H1 (cell line): ENCODE measurements around the gene GTF2F2. TPM values are rescaled to one million over a fixed set of nuclear protein-coding genes. Genes with fewer than 3 reads are reported as not detected.

Source experiments
- CTCF ChIA-PET: fragments of 300-600 bp; sonication (Branson Sonifier 250); formaldehyde crosslinking; loops from one replicate; lab custom pipeline; 2021; ENCODE audit not compliant: partially characterized antibody; lab: Charles Lee
- POLR2A ChIA-PET: fragments of 300-600 bp; sonication (Branson Sonifier 250); formaldehyde crosslinking; loops from one replicate; lab custom pipeline; 2021; ENCODE audit warnings: inconsistent platforms; ENCODE audit not compliant: partially characterized antibody; lab: Charles Lee
- DNase-seq, 2 experiments: peaks; one replicate each; pipeline versions ENCODE4 v3.0.0 to v3.0.0-alpha.2; 2010 to 2022; ENCODE audit warnings: low spot score in 2 of 2, low read depth in 1 of 2, mixed read lengths in 1 of 2
- FAIRE-seq: peaks from 2 replicates; lab custom pipeline; 2011; peaks lifted over from hg19 to GRCh38; lab: Jason Lieb, UNC
- H2AFZ ChIP-seq: 2 replicates; pipeline ENCODE4 v1.8.1; 2012; ENCODE audit warnings: low read length, inconsistent platforms
- H2AK5ac ChIP-seq: 2 replicates; pipeline ENCODE4 v1.6.1; 2013; ENCODE audit warnings: low read depth, low read length
- H2BK120ac ChIP-seq: replicated peaks from 2 replicates; pipeline ENCODE3; 2013; ENCODE audit warnings: low read depth, low read length, inconsistent platforms
- H2BK12ac ChIP-seq: 2 replicates; pipeline ENCODE4 v1.6.1; 2013; ENCODE audit warnings: low read depth, low read length
- H2BK15ac ChIP-seq: 2 replicates; pipeline ENCODE4 v1.6.1; 2013; ENCODE audit warnings: low read length
- H2BK20ac ChIP-seq: 2 replicates; pipeline ENCODE4 v1.6.1; 2013; ENCODE audit warnings: low read length
- H2BK5ac ChIP-seq: 2 replicates; pipeline ENCODE4 v1.6.1; 2013; ENCODE audit warnings: low read depth, low read length
- H3K14ac ChIP-seq: 2 replicates; pipeline ENCODE4 v1.6.1; 2013; ENCODE audit warnings: inconsistent platforms; ENCODE audit not compliant: insufficient read length
- H3K18ac ChIP-seq: 2 replicates; pipeline ENCODE4 v1.6.1; 2013; ENCODE audit warnings: low read length; ENCODE audit errors: extremely low read depth
- H3K23ac ChIP-seq: 2 replicates; pipeline ENCODE4 v1.6.1; 2013; ENCODE audit warnings: inconsistent platforms; ENCODE audit not compliant: insufficient read length
- H3K23me2 ChIP-seq: 2 replicates; pipeline ENCODE4 v1.6.1; 2013; ENCODE audit warnings: low read depth, low read length
- H3K27ac ChIP-seq: 2 replicates; pipeline ENCODE4 v1.6.1; 2011; ENCODE audit warnings: low read depth, low read length, inconsistent platforms
- H3K27me3 ChIP-seq, 4 experiments: replicated peaks in 1 of 4; 1 replicate in 1 of 4; 2 replicates in 3 of 4; pipeline versions ENCODE4 v1.6.1 to v1.8.1; 2011 to 2013; ENCODE audit warnings: low read length in 3 of 4, mild to moderate bottlenecking in 3 of 4, inconsistent platforms in 2 of 4, mixed read lengths in 2 of 4, moderate library complexity in 1 of 4; ENCODE audit not compliant: control insufficient read depth in 3 of 4, insufficient read depth in 3 of 4; ENCODE audit errors: extremely low read depth in 1 of 4
- H3K36me3 ChIP-seq, 4 experiments: 2 replicates each; pipeline versions ENCODE4 v1.6.1 to v1.8.1; 2011 to 2013; ENCODE audit warnings: mild to moderate bottlenecking in 4 of 4, low read length in 3 of 4, moderate library complexity in 2 of 4, control low read depth in 1 of 4, inconsistent platforms in 1 of 4; ENCODE audit not compliant: insufficient read depth in 4 of 4, control insufficient read depth in 2 of 4
- H3K4ac ChIP-seq: replicated peaks from 2 replicates; pipeline ENCODE3; 2013; ENCODE audit warnings: low read length, low read depth, mixed read lengths, inconsistent platforms; ENCODE audit not compliant: insufficient read length
- H3K4me1 ChIP-seq, 4 experiments: replicated peaks in 1 of 4; 1 replicate in 1 of 4; 2 replicates in 3 of 4; pipeline versions ENCODE4 v1.6.1 to v1.8.1; 2011 to 2013; ENCODE audit warnings: low read length in 3 of 4, inconsistent platforms in 2 of 4, mixed read lengths in 1 of 4; ENCODE audit not compliant: insufficient read depth in 4 of 4, control insufficient read depth in 3 of 4
- H3K4me2 ChIP-seq, 2 experiments: 2 replicates each; pipeline versions ENCODE4 v1.6.1 to v1.8.1; 2011 to 2013; ENCODE audit warnings: low read depth in 2 of 2, low read length in 2 of 2, control low read depth in 1 of 2, inconsistent platforms in 1 of 2, mild to moderate bottlenecking in 1 of 2; ENCODE audit not compliant: insufficient read depth in 1 of 2
- H3K4me3 ChIP-seq, 4 experiments: fragments of 200-600, 300-600 bp in 1 of 4; sonication (generic), shearing (Covaris generic), sonication (Bioruptor Twin) in 1 of 4; 2 replicates each; pipeline versions ENCODE4 v1.5.1 to v1.8.1; 2011 to 2016; ENCODE audit warnings: low read length in 4 of 4, low read depth in 3 of 4, control low read depth in 2 of 4, inconsistent platforms in 2 of 4, mild to moderate bottlenecking in 2 of 4, mixed read lengths in 1 of 4, moderate library complexity in 1 of 4; ENCODE audit not compliant: insufficient read depth in 2 of 4; ENCODE audit errors: extremely low read depth in 1 of 4
- H3K56ac ChIP-seq: replicated peaks from 2 replicates; pipeline ENCODE3; 2013; ENCODE audit warnings: low read depth, mild to moderate bottlenecking, mixed read lengths, low read length, inconsistent platforms; ENCODE audit not compliant: insufficient read length
- H3K79me1 ChIP-seq: 2 replicates; pipeline ENCODE4 v1.6.1; 2013; ENCODE audit warnings: low read depth, low read length, control low read depth
- H3K79me2 ChIP-seq, 2 experiments: 2 replicates each; pipeline versions ENCODE4 v1.6.1 to v1.8.1; 2012 to 2013; ENCODE audit warnings: low read length in 2 of 2, mild to moderate bottlenecking in 2 of 2, inconsistent platforms in 1 of 2; ENCODE audit not compliant: insufficient read depth in 2 of 2, control insufficient read depth in 1 of 2
- H3K9ac ChIP-seq, 4 experiments: replicated peaks in 1 of 4; 1 replicate in 1 of 4; 2 replicates in 3 of 4; pipeline versions ENCODE4 v1.6.1 to v1.8.1; 2011 to 2013; ENCODE audit warnings: low read depth in 3 of 4, low read length in 3 of 4, control low read depth in 2 of 4, mild to moderate bottlenecking in 2 of 4, moderate library complexity in 2 of 4, inconsistent platforms in 1 of 4; ENCODE audit errors: extremely low read depth in 1 of 4
- H3K9me3 ChIP-seq, 2 experiments: 2 replicates each; pipeline versions ENCODE4 v1.6.1 to v1.8.1; 2012 to 2013; ENCODE audit warnings: mild to moderate bottlenecking in 2 of 2, moderate library complexity in 2 of 2, control low read depth in 1 of 2, inconsistent platforms in 1 of 2, low read depth in 1 of 2, low read length in 1 of 2, mixed read lengths in 1 of 2; ENCODE audit not compliant: insufficient read depth in 2 of 2
- H4K20me1 ChIP-seq, 2 experiments: replicated peaks in 1 of 2; 2 replicates each; pipeline versions ENCODE3 to v1.8.1; 2011 to 2013; ENCODE audit warnings: inconsistent platforms in 2 of 2, low read length in 2 of 2, mild to moderate bottlenecking in 1 of 2; ENCODE audit not compliant: insufficient read depth in 2 of 2, control insufficient read depth in 1 of 2
- H4K5ac ChIP-seq: 2 replicates; pipeline ENCODE4 v1.6.1; 2013; ENCODE audit warnings: low read length, low read depth, mixed read lengths, inconsistent platforms; ENCODE audit not compliant: insufficient read length
- H4K8ac ChIP-seq: 2 replicates; pipeline ENCODE4 v1.8.0; 2013; ENCODE audit warnings: mild to moderate bottlenecking, moderate library complexity, low read length, inconsistent platforms; ENCODE audit not compliant: insufficient read depth; ENCODE audit errors: extremely low read depth
- H4K91ac ChIP-seq: replicated peaks from 2 replicates; pipeline ENCODE3; 2013; ENCODE audit warnings: low read length, mixed read lengths, inconsistent platforms; ENCODE audit not compliant: insufficient read length
- BACH1 ChIP-seq: IDR thresholded peaks from 2 replicates; pipeline ENCODE4 v1.6.1; 2012; ENCODE audit warnings: low read length, improper control_type of control experiment
- CREB1 ChIP-seq: IDR thresholded peaks from 2 replicates; pipeline ENCODE4 v1.6.1; 2012; ENCODE audit warnings: inconsistent platforms
- CTCF ChIP-seq, 3 experiments: IDR thresholded peaks; 1 replicate in 2 of 3; 2 replicates in 1 of 3; pipeline versions ENCODE4 v1.5.1 to v1.6.1; 2011; ENCODE audit warnings: low read length in 3 of 3, mild to moderate bottlenecking in 3 of 3, inconsistent platforms in 2 of 3, low read depth in 1 of 3, moderate library complexity in 1 of 3; ENCODE audit not compliant: insufficient read depth in 1 of 3; ENCODE audit errors: control extremely low read depth in 1 of 3
- JUN ChIP-seq: IDR thresholded peaks from 2 replicates; pipeline ENCODE4 v1.6.1; 2011; ENCODE audit warnings: low read depth, mild to moderate bottlenecking, improper control_type of control experiment, low read length
- KDM5A ChIP-seq: fragments of 200-600 bp; IDR thresholded peaks from 2 replicates; pipeline ENCODE4 v1.7.1; 2012; ENCODE audit warnings: mild to moderate bottlenecking, low read length, inconsistent platforms, mixed read lengths
- NRF1 ChIP-seq: IDR thresholded peaks from 2 replicates; pipeline ENCODE4 v1.6.1; 2011; ENCODE audit warnings: mild to moderate bottlenecking, low read depth, low read length, improper control_type of control experiment
- POLR2A ChIP-seq, 2 experiments: IDR thresholded peaks; 1 replicate in 1 of 2; 2 replicates in 1 of 2; pipeline ENCODE4 v1.6.1; 2011; ENCODE audit warnings: low read depth in 2 of 2, low read length in 2 of 2, mild to moderate bottlenecking in 2 of 2; ENCODE audit errors: control extremely low read depth in 1 of 2
- POLR2AphosphoS5 ChIP-seq: IDR thresholded peaks from 2 replicates; pipeline ENCODE4 v1.6.1; 2011; ENCODE audit warnings: low read depth, low read length
- SIN3A ChIP-seq, 2 experiments: IDR thresholded peaks in 1 of 2; conservative IDR thresholded peaks in 1 of 2; 2 replicates each; pipeline ENCODE4 v1.6.1; 2011 to 2012; ENCODE audit warnings: low read length in 2 of 2, improper control_type of control experiment in 1 of 2, low read depth in 1 of 2, mild to moderate bottlenecking in 1 of 2
- YY1 ChIP-seq: IDR thresholded peaks from 2 replicates; pipeline ENCODE4 v1.6.1; 2011; ENCODE audit warnings: low read depth, mild to moderate bottlenecking, low read length
- WGBS, 2 experiments: shearing (Covaris generic) in 1 of 2; methylation state at CpG; one replicate each; pipeline versions ENCODE4 v1.1.6 to v1.1.7; 2013 to 2015; ENCODE audit warnings: low lambda C conversion rate in 2 of 2, mixed read lengths in 2 of 2, inconsistent platforms in 1 of 2, low coverage in 1 of 2, missing lambda C conversion rate in 1 of 2; ENCODE audit not compliant: insufficient replicate concordance in 2 of 2, insufficient coverage in 1 of 2, insufficient read length in 1 of 2; ENCODE audit errors: extremely low coverage in 1 of 2, missing lambda C conversion rate in 1 of 2; 5-methylcytosine and 5-hydroxymethylcytosine counted together
- polyA plus RNA-seq, 7 experiments: library from polyadenylated mRNA; depleted of rRNA in 3 of 7; stranded (reverse) in 5 of 7; unstranded in 2 of 7; fragments of >200 nt in 5 of 7; fragments of 200-250 nt in 2 of 7; gene quantifications; 1 replicate in 5 of 7; 2 replicates in 1 of 7; 4 replicates in 1 of 7; pipeline versions ENCODE4 v1.2.1 to v1.2.3, GENCODE V29; 2011 to 2013; ENCODE audit warnings: missing spikeins in 2 of 7, mixed read lengths in 2 of 7
- total RNA-seq: library from RNA; stranded (reverse); fragmentation: NEBNext Ultra II Directional; extraction: Animal tissue kit (Norgen Biotek cat#: 25700); gene quantifications from 2 replicates; pipeline ENCODE4 v1.2.1, GENCODE V29; 2021

The GTF2F2 gene
- total and polyA plus RNA-seq, 2 of the 8 experiments (the other 6 are each of a cell fraction or from before 2014, with no cell fraction given): 10.8 to 31.1 TPM

DNA sequence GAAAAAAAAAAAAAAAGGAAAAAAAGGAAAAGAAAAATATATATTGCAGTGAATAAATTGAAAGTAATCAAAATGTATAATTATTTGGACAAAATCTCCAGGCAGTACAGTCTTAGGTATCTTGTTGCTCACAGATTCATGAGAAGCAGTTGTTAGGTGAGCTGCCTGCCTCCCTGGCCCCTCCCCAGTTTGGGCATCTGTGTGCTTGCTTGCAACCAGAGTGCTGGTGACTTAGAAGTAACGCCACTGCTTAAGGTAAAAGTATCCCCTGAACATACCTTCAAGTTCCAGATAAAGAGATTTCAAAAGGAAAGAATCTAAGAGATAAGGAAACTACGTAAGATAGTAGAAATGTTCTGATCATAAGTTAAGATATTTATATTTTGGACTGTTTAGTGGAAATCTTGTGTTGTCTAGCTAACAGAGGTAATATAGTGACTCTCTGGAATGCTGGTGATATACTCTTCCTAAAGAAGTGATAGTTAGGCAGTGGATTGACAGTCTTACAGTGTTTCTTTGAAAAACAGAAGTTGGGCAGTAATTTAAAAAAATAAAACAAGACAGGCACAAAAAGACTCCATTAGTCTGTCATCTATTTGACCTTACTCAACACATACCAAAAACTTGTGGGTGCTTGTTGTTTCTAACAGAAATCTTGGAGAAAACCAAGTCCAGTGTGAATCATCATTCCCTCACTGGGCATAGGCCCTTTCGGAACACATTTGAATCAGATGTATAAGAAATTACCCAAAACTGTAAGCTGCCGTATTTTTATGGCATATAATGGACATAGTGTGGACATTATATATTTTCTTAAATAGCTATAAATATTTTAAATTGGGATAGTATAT is 118.9 kb downstream of the GTF2F2 start:
- ChIA-PET CTCF (interaction anchor here (0.7 to 2.6 kb wide), 8 partner anchors 8 to 441 kb away, joined by 3 to 8 read pairs (median 4); no protein-coding TSS in a partner anchor), POLR2A (interaction anchor here (0.7 kb wide), 1 partner anchor 41 kb away, joined by 3 read pairs; no protein-coding TSS in a partner anchor)
- Histone ChIP-seq H2BK15ac (no peak overlapping the region), H4K91ac (no peak overlapping the region), H2BK12ac (no peak overlapping the region), H3K27me3 (no peaks in the 10 kb centered on the region), H4K8ac (no peak overlapping the region), H3K27ac (no peak overlapping the region), H3K23me2 (no peaks in the 10 kb centered on the region), H4K5ac (no peak overlapping the region), H3K4me1 (peaks cover 0 to 5% (median 0%) of the 10 kb centered on the region in 4 experiments; a peak in 1 of 7 replicates), H3K4me3 (no peak overlapping the region), H3K79me1 (no peaks in the 10 kb centered on the region), H2BK20ac (no peak overlapping the region), H3K23ac (no peak overlapping the region), H3K9me3 (no peaks in the 10 kb centered on the region), H3K9ac (no peak overlapping the region), H2BK5ac (no peak overlapping the region), H3K18ac (no peak overlapping the region), H3K4ac (no peak overlapping the region), H2AK5ac (no peak overlapping the region; the same call in 1 of the 2 replicates), H2AFZ (no peak overlapping the region), H4K20me1 (no peaks in the 10 kb centered on the region), H3K79me2 (no peaks in the 10 kb centered on the region), H3K14ac (no peak overlapping the region), H2BK120ac (no peak overlapping the region), H3K56ac (no peak overlapping the region), H3K36me3 (no peaks in the 10 kb centered on the region), H3K4me2 (no peak overlapping the region)
- no peak for DNase-seq
- FAIRE-seq: no peak
- 91% methylated on average over 4 of the region's 4 CpGs; no CpG with 5 or more reads in 1 of the 2 experiments for WGBS, 2 experiments
- TF ChIP-seq KDM5A: no peak
- TF ChIP-seq CTCF (IDR thresholded peaks at IDR 0.05; ENCODE audit: control extremely low read depth in 1 of 3, insufficient read depth in 1 of 3, low read depth in 1 of 3, low read length in 3 of 3): no peak
- no peak for TF ChIP-seq CREB1
- TF ChIP-seq POLR2AphosphoS5: no peak
- no peak for TF ChIP-seq JUN
- TF ChIP-seq YY1: no peak
- TF ChIP-seq NRF1: no peak
- TF ChIP-seq SIN3A (conservative IDR thresholded peaks at IDR 0.05 in 1 of 2, IDR thresholded peaks at IDR 0.05 in 1 of 2; ENCODE audit: low read depth in 1 of 2, low read length in 2 of 2): no peak
- no peak for TF ChIP-seq BACH1
- no peak for TF ChIP-seq POLR2A (IDR thresholded peaks at IDR 0.05; ENCODE audit: control extremely low read depth in 1 of 2, low read depth in 2 of 2, low read length in 2 of 2)
